Measurements from ENCODE around the gene IL1RAPL2. TPM values are rescaled to one million over a fixed set of nuclear protein-coding genes. Genes with fewer than 3 reads are reported as not detected.

The IL1RAPL2 gene
- total RNA-seq, 1 donor from 2014 or later = not detected

- Histone ChIP-seq H3K4me1 (no peaks in the 10 kb centered on the region), H3K27me3 (no peaks in the 10 kb centered on the region), H3K9me3 (no peaks in the 10 kb centered on the region), H3K4me3 (no peak overlapping the region), H3K36me3 (no peaks in the 10 kb centered on the region), H3K27ac (no peak overlapping the region)
- ATAC-seq (no peak), DNase-seq (no peak)
- no peak for TF ChIP-seq CTCF (IDR thresholded peaks at IDR 0.05)
- intact Hi-C loops (cut with DNase I) = no loop called here
Observed at GRCh38 chrX:104707042-104707441, 141.0 kb downstream of the IL1RAPL2 start.

GRCh38 chrX:104707572-104707971 is 141.6 kb downstream of the IL1RAPL2 start:
- no peak overlapping the region for H3K4me3 ChIP-seq
- intact Hi-C loops (cut with DNase I) = no loop called here
- ATAC-seq (no peak), DNase-seq (no peak)
- H3K27ac ChIP-seq = no peak overlapping the region
- no peaks in the 10 kb centered on the region for H3K27me3 ChIP-seq
- H3K4me1 ChIP-seq = no peaks in the 10 kb centered on the region
- H3K9me3 ChIP-seq = no peaks in the 10 kb centered on the region
- H3K36me3 ChIP-seq = no peaks in the 10 kb centered on the region
- TF ChIP-seq CTCF (IDR thresholded peaks at IDR 0.05) = no peak

GRCh38 chrX:104712515-104712914 is 146.5 kb downstream of the IL1RAPL2 start:
- no peak overlapping the region for H3K27ac ChIP-seq
- no peaks in the 10 kb centered on the region for H3K9me3 ChIP-seq
- H3K27me3 ChIP-seq = no peaks in the 10 kb centered on the region
- no peak overlapping the region for H3K4me3 ChIP-seq
- DNase-seq (no peak), ATAC-seq (no peak)
- no peak for TF ChIP-seq CTCF (IDR thresholded peaks at IDR 0.05)
- no peaks in the 10 kb centered on the region for H3K36me3 ChIP-seq
- intact Hi-C loops (cut with DNase I) = no loop called here
- no peaks in the 10 kb centered on the region for H3K4me1 ChIP-seq

DNA sequence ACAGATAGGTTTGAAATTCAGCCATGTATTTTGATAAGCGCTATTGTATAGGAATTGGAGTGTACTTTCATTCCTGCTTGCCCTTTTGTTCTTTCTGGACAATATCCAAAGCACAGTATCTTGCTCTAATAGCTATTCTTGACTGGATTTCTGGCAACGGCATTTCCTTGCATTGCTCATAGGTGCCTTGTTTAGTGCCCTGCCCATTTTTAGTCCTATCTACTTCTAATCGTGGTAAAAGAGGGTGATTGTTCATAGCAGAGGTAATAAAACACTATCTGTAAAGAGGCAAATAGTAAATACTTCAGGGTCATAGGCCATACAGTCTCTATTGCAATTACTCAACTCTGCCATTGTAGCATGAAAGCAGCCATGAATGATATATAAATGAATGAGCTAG is 155.9 kb downstream of the IL1RAPL2 start:
- Histone ChIP-seq H3K36me3 (no peaks in the 10 kb centered on the region), H3K4me1 (no peaks in the 10 kb centered on the region), H3K27me3 (no peaks in the 10 kb centered on the region), H3K27ac (no peak overlapping the region), H3K4me3 (no peak overlapping the region), H3K9me3 (no peaks in the 10 kb centered on the region)
- ATAC-seq (no peak), DNase-seq (no peak)
- intact Hi-C loops (cut with DNase I) = no loop called here
- no peak for TF ChIP-seq CTCF (IDR thresholded peaks at IDR 0.05)

GRCh38 chrX:104728456-104728855 is 162.5 kb downstream of the IL1RAPL2 start:
- ATAC-seq (no peak), DNase-seq (no peak)
- Histone ChIP-seq H3K27me3 (no peaks in the 10 kb centered on the region), H3K27ac (no peak overlapping the region), H3K4me3 (no peak overlapping the region), H3K9me3 (no peaks in the 10 kb centered on the region), H3K36me3 (no peaks in the 10 kb centered on the region), H3K4me1 (no peaks in the 10 kb centered on the region)
- TF ChIP-seq CTCF (IDR thresholded peaks at IDR 0.05) = no peak
- intact Hi-C loops (cut with DNase I) = no loop called here

- no peak for TF ChIP-seq CTCF (IDR thresholded peaks at IDR 0.05)
- no peak overlapping the region for H3K4me3 ChIP-seq
- no peak overlapping the region for H3K27ac ChIP-seq
- no peaks in the 10 kb centered on the region for H3K27me3 ChIP-seq
- no peaks in the 10 kb centered on the region for H3K9me3 ChIP-seq
- DNase-seq = no peak
- intact Hi-C loops (cut with DNase I) = no loop called here
- no peaks in the 10 kb centered on the region for H3K4me1 ChIP-seq
- no peaks in the 10 kb centered on the region for H3K36me3 ChIP-seq
- peak; percentile 71 for ATAC-seq
Observed at GRCh38 chrX:104742355-104742754, 176.4 kb downstream of the IL1RAPL2 start.
